HEK293 (cell line): Measurements from ENCODE around the gene PMM1.
A peak's percentile ranks its signal among the peaks of the same experiment; 100 is the strongest.

Source experiments
- CTCF ChIA-PET: fragments of 350-600 bp; formaldehyde crosslinking; extraction: SDS; loops from one replicate; lab custom pipeline; 2021; ENCODE audit warnings: antibody characterized with exemption; lab: Yijun Ruan, JAX
- POLR2A ChIA-PET: fragments of 300-600 bp; formaldehyde crosslinking; extraction: SDS; loops from one replicate; lab custom pipeline; 2020; ENCODE audit warnings: antibody characterized with exemption, inconsistent platforms; lab: Yijun Ruan, JAX
- H3K27ac ChIP-seq: fragments of 200-500 bp; sonication (Bioruptor generic); 2 replicates; pipeline ENCODE4 v1.5.1; 2014; ENCODE audit warnings: low read depth, low read length, control low read depth, inconsistent platforms; ENCODE audit errors: extremely low read depth
- H3K36me3 ChIP-seq, 2 experiments: fragments of 200-500 bp in 1 of 2; sonication (Bioruptor generic) in 1 of 2; 1 replicate in 1 of 2; 2 replicates in 1 of 2; pipeline ENCODE4 v1.5.1; 2014 to 2017; ENCODE audit warnings: inconsistent platforms in 2 of 2, low read length in 2 of 2; ENCODE audit not compliant: control insufficient read depth in 2 of 2, insufficient read depth in 1 of 2
- H3K4me1 ChIP-seq: fragments of 200-500 bp; sonication (Bioruptor generic); 2 replicates; pipeline ENCODE4 v1.5.1; 2014; ENCODE audit warnings: mild to moderate bottlenecking, low read length, inconsistent platforms; ENCODE audit not compliant: control insufficient read depth, insufficient read depth
- H3K4me3 ChIP-seq: 2 replicates; pipeline ENCODE4 v1.5.1; 2011; ENCODE audit warnings: low read depth, mild to moderate bottlenecking, control low read depth, low read length, moderate library complexity
- H3K9me3 ChIP-seq: fragments of 200-500 bp; sonication (Bioruptor generic); 2 replicates; pipeline ENCODE4 v1.5.1; 2014; ENCODE audit warnings: low read depth, low read length, inconsistent platforms; ENCODE audit not compliant: control insufficient read depth, insufficient read depth
- BCL11A ChIP-seq: fragments of 450-650 bp; formaldehyde crosslinking; IDR thresholded peaks from 2 replicates; pipeline ENCODE4 v1.5.1; 2016; ENCODE audit warnings: low read depth, missing biosample characterization, missing genetic modification characterization
- EGR2 ChIP-seq: fragments of 450-650 bp; formaldehyde crosslinking; IDR thresholded peaks from 2 replicates; pipeline ENCODE4 v1.5.1; 2016; ENCODE audit warnings: low read depth, missing biosample characterization, missing genetic modification characterization
- ELK4 ChIP-seq: IDR thresholded peaks from 2 replicates; pipeline ENCODE4 v1.6.1; 2011; ENCODE audit warnings: mild to moderate bottlenecking, low read depth, low read length, borderline replicate concordance
- KLF1 ChIP-seq: fragments of 450-650 bp; formaldehyde crosslinking; IDR thresholded peaks from 2 replicates; pipeline ENCODE4 v1.5.1; 2016; ENCODE audit warnings: missing biosample characterization, missing genetic modification characterization
- OSR2 ChIP-seq: fragments of 450-650 bp; formaldehyde crosslinking; IDR thresholded peaks from 2 replicates; pipeline ENCODE4 v1.5.1; 2016; ENCODE audit warnings: missing biosample characterization, missing genetic modification characterization
- PRDM1 ChIP-seq: fragments of 450-650 bp; formaldehyde crosslinking; IDR thresholded peaks from 2 replicates; pipeline ENCODE4; 2016; ENCODE audit warnings: missing biosample characterization, missing genetic modification characterization
- SP7 ChIP-seq: fragments of 450-650 bp; formaldehyde crosslinking; IDR thresholded peaks from 2 replicates; pipeline ENCODE4 v1.5.1; 2016; ENCODE audit warnings: missing biosample characterization, missing genetic modification characterization
- ZBTB17 ChIP-seq: fragments of 450-650 bp; formaldehyde crosslinking; IDR thresholded peaks from 2 replicates; pipeline ENCODE4 v1.5.1; 2016; ENCODE audit warnings: missing biosample characterization, missing genetic modification characterization
- ZBTB20 ChIP-seq: fragments of 450-650 bp; formaldehyde crosslinking; IDR thresholded peaks from 2 replicates; pipeline ENCODE4 v1.5.1; 2016; ENCODE audit warnings: missing biosample characterization, missing genetic modification characterization
- ZFHX2 ChIP-seq: fragments of 450-650 bp; formaldehyde crosslinking; conservative IDR thresholded peaks from 2 replicates; pipeline ENCODE4 v1.5.1; 2016; ENCODE audit warnings: missing biosample characterization, missing genetic modification characterization
- ZNF148 ChIP-seq: fragments of 450-650 bp; formaldehyde crosslinking; IDR thresholded peaks from 2 replicates; pipeline ENCODE4 v1.5.0; 2017; ENCODE audit warnings: missing biosample characterization, missing genetic modification characterization, borderline replicate concordance
- ZNF157 ChIP-seq: fragments of 450-650 bp; formaldehyde crosslinking; IDR thresholded peaks from 2 replicates; pipeline ENCODE4 v1.5.1; 2016; ENCODE audit warnings: missing biosample characterization, missing genetic modification characterization
- ZNF2 ChIP-seq: fragments of 450-650 bp; formaldehyde crosslinking; IDR thresholded peaks from 2 replicates; pipeline ENCODE4 v1.5.1; 2016; ENCODE audit warnings: missing biosample characterization, missing genetic modification characterization
- ZNF280C ChIP-seq: fragments of 450-650 bp; formaldehyde crosslinking; IDR thresholded peaks from 2 replicates; pipeline ENCODE4 v1.5.1; 2016; ENCODE audit warnings: missing biosample characterization, missing genetic modification characterization
- ZNF302 ChIP-seq: fragments of 450-650 bp; formaldehyde crosslinking; IDR thresholded peaks from 2 replicates; pipeline ENCODE4 v1.5.1; 2016; ENCODE audit warnings: missing biosample characterization, missing genetic modification characterization, low read depth
- ZNF37A ChIP-seq: fragments of 450-650 bp; IDR thresholded peaks from 2 replicates; pipeline ENCODE4 v1.5.1; 2018; ENCODE audit warnings: missing biosample characterization, missing genetic modification characterization
- ZNF394 ChIP-seq: fragments of 450-650 bp; formaldehyde crosslinking; IDR thresholded peaks from 2 replicates; pipeline ENCODE4 v1.5.1; 2016; ENCODE audit warnings: missing biosample characterization, missing genetic modification characterization, mild to moderate bottlenecking, moderate library complexity, borderline replicate concordance
- ZNF416 ChIP-seq: fragments of 450-650 bp; formaldehyde crosslinking; IDR thresholded peaks from 2 replicates; pipeline ENCODE4 v1.5.1; 2016; ENCODE audit warnings: missing biosample characterization, missing genetic modification characterization
- ZNF664 ChIP-seq: fragments of 450-650 bp; formaldehyde crosslinking; IDR thresholded peaks from 2 replicates; pipeline ENCODE4 v1.5.1; 2016; ENCODE audit warnings: missing biosample characterization, missing genetic modification characterization
- ZNF701 ChIP-seq: fragments of 450-650 bp; formaldehyde crosslinking; IDR thresholded peaks from 2 replicates; pipeline ENCODE4 v1.5.1; 2016; ENCODE audit warnings: missing biosample characterization, missing genetic modification characterization
- ZNF747 ChIP-seq: fragments of 450-650 bp; formaldehyde crosslinking; IDR thresholded peaks from 2 replicates; pipeline ENCODE4 v1.5.1; 2016; ENCODE audit warnings: missing biosample characterization, missing genetic modification characterization
- ZNF768 ChIP-seq: fragments of 450-650 bp; formaldehyde crosslinking; IDR thresholded peaks from 2 replicates; pipeline ENCODE4 v1.5.1; 2018; ENCODE audit warnings: missing biosample characterization, mild to moderate bottlenecking, missing genetic modification characterization
- ZNF837 ChIP-seq: fragments of 450-650 bp; formaldehyde crosslinking; IDR thresholded peaks from 2 replicates; pipeline ENCODE4 v1.5.1; 2016; ENCODE audit warnings: missing biosample characterization, missing genetic modification characterization
- ZNF843 ChIP-seq: fragments of 450-650 bp; formaldehyde crosslinking; IDR thresholded peaks from 2 replicates; pipeline ENCODE4 v1.5.1; 2016; ENCODE audit warnings: missing biosample characterization, missing genetic modification characterization
- ZSCAN5A ChIP-seq: fragments of 450-650 bp; formaldehyde crosslinking; IDR thresholded peaks from 2 replicates; pipeline ENCODE4 v1.5.1; 2016; ENCODE audit warnings: missing biosample characterization, missing genetic modification characterization
- ZXDB ChIP-seq: fragments of 450-650 bp; formaldehyde crosslinking; IDR thresholded peaks from 2 replicates; pipeline ENCODE4 v1.5.1; 2016; ENCODE audit warnings: missing biosample characterization, missing genetic modification characterization

PMM1 gene

GRCh38 chr22:41555325-41555982 lies 34.2 kb downstream of the PMM1 start:
- POLR2A ChIA-PET, result interaction anchor here (0.9 to 12.8 kb wide), 2 partner anchors 34 to 66 kb away, joined by 4 to 105 read pairs; partner anchors contain the start of genes DESI1, PMM1 and XRCC6
- CTCF ChIA-PET, result interaction anchor here (1.2 to 2.2 kb wide), 3 partner anchors 12 to 42 kb away, joined by 5 to 16 read pairs (median 5); partner anchors contain the start of gene POLR3H

More at GRCh38 chr22:41555325-41555982, 34.2 kb downstream of the PMM1 start:
- H3K4me1 ChIP-seq, result no peaks in the 10 kb centered on the region
- no peaks in the 10 kb centered on the region for H3K9me3 ChIP-seq
- no peak for TF ChIP-seq ZNF280C (tag by site-specific recombination)
- TF ChIP-seq ZNF747 (tag by site-specific recombination), result no peak
- peak; percentile 73 for TF ChIP-seq ZFHX2 (tag by site-specific recombination)
- no peak for TF ChIP-seq ZXDB (tag by site-specific recombination)
- no peak for TF ChIP-seq ZNF664
- no peak for TF ChIP-seq ZNF2
- TF ChIP-seq ZNF837 (tag by site-specific recombination), result no peak
- TF ChIP-seq ZNF148 (tag by site-specific recombination), result no peak
- no peak for TF ChIP-seq ZNF416 (tag by site-specific recombination)
- peak; percentile 60 for TF ChIP-seq EGR2 (tag by site-specific recombination)
- TF ChIP-seq OSR2 (tag by site-specific recombination), result no peak
- TF ChIP-seq ZBTB20 (tag by site-specific recombination), result peak; percentile 95
- no peak for TF ChIP-seq ZNF302 (tag by site-specific recombination)
- TF ChIP-seq ZNF157 (tag by site-specific recombination), result no peak
- TF ChIP-seq ZNF394 (tag by site-specific recombination), result peak; percentile 29; the same call in 1 of the 2 replicates
- no peak for TF ChIP-seq ZSCAN5A
- TF ChIP-seq SP7 (tag by site-specific recombination), result no peak
- TF ChIP-seq ZNF843 (tag by site-specific recombination), result no peak
- TF ChIP-seq ZNF768 (tag by site-specific recombination), result no peak
- no peak for TF ChIP-seq BCL11A (tag by site-specific recombination)
- no peak for TF ChIP-seq ELK4
- no peak for TF ChIP-seq ZNF701 (tag by site-specific recombination)
- no peak for TF ChIP-seq ZNF37A (tag by site-specific recombination)
- TF ChIP-seq PRDM1, result no peak
- peak; percentile 35; the same call in 1 of the 2 replicates for TF ChIP-seq ZBTB17 (tag by site-specific recombination)
- no peak for TF ChIP-seq KLF1
- no peak overlapping the region for H3K27ac ChIP-seq
- H3K4me3 ChIP-seq, result no peak overlapping the region
- H3K36me3 ChIP-seq, result no peaks in the 10 kb centered on the region
